Stomach (tissue), 9 donors: ENCODE measurements around the gene MGST1. TPM values are rescaled to one million over a fixed set of nuclear protein-coding genes. Genes with fewer than 3 reads are reported as not detected.
A peak's percentile ranks its signal among the peaks of the same experiment; 100 is the strongest.
"Not testable (repeated sequence)": the region's sequence is repeated elsewhere in the genome, so short reads cannot be mapped to it uniquely, and the experiment has no call there.

Experiments used
- DNase-seq, 2 donors: peaks; one replicate each; pipeline versions ENCODE4 v3.0.0 to v3.0.0-alpha.2; 2013 to 2019
- H3K27ac ChIP-seq, 5 donors: fragments of 200-600 bp in 4 of 5; sonication (generic) in 4 of 5; one replicate each; pipeline ENCODE4 v1.5.1; 2013 to 2019; ENCODE audit warnings: mild to moderate bottlenecking in 1 of 5, moderate library complexity in 1 of 5
- H3K27me3 ChIP-seq, 3 donors: fragments of 200-600 bp; sonication (generic); one replicate each; pipeline ENCODE4 v1.5.1; 2017 to 2019; ENCODE audit warnings: mixed run types in 1 of 3
- H3K36me3 ChIP-seq, 4 donors: fragments of 200-600 bp; sonication (generic); 1 replicate in 3 of 4; 2 replicates in 1 of 4; pipeline ENCODE4 v1.5.1; 2016 to 2019
- H3K4me1 ChIP-seq, 4 donors: fragments of 200-600 bp; sonication (generic); one replicate each; pipeline ENCODE4 v1.5.1; 2016 to 2019
- H3K4me3 ChIP-seq, 4 donors: fragments of 200-600 bp; sonication (generic) in 3 of 4; one replicate each; pipeline ENCODE4 v1.5.1; 2016 to 2019; ENCODE audit warnings: mild to moderate bottlenecking in 1 of 4
- H3K9me3 ChIP-seq, 4 donors: fragments of 200-600 bp; sonication (generic); one replicate each; pipeline ENCODE4 v1.5.1; 2016 to 2019
- EP300 ChIP-seq: sonication (generic); formaldehyde crosslinking; IDR thresholded peaks from one replicate; pipeline ENCODE4 v1.6.1; 2017; ENCODE audit warnings: antibody characterized with exemption
- POLR2A ChIP-seq, 4 donors: fragments of 450-650 bp; IDR thresholded peaks; one replicate each; pipeline ENCODE4 v1.6.1; 2016; ENCODE audit warnings: antibody characterized with exemption in 4 of 4, control low read depth in 2 of 4, mild to moderate bottlenecking in 1 of 4, moderate library complexity in 1 of 4
- POLR2AphosphoS5 ChIP-seq, 3 donors: sonication (generic); formaldehyde crosslinking; IDR thresholded peaks; one replicate each; pipeline ENCODE4 v1.6.1; 2016; ENCODE audit warnings: antibody characterized with exemption in 3 of 3
- WGBS, 5 donors: extraction: QIAGEN DNeasy Blood & Tissue Kit in 3 of 5; methylation state at CpG; one replicate each; pipeline versions ENCODE4 v1.1.5 to v1.1.7; 2013 to 2018; 5-methylcytosine and 5-hydroxymethylcytosine counted together
- intact Hi-C: fragments of 100-400 bp; cut with DNase I; formaldehyde crosslinking; loops from one replicate; pipeline ENCODE4 v1.15.1; 2023; ENCODE audit warnings: low total_unique reads
- polyA plus RNA-seq, 3 donors: library from polyadenylated mRNA; stranded (reverse); fragments of 200-250 nt; gene quantifications; one replicate each; pipeline ENCODE4 v1.2.3, GENCODE V29; 2013
- total RNA-seq, 5 donors: library from RNA; depleted of rRNA; stranded (reverse); fragments of >200 nt; gene quantifications; one replicate each; pipeline versions ENCODE4 v1.1.0 to v1.2.3, GENCODE V29; 2014 to 2016
- TF ChIP-seq, protein P1 (sequence below), 7 experiments: fragments of 450-650 bp in 4 of 7; fragments of 200-600 bp in 3 of 7; sonication (generic) in 3 of 7; IDR thresholded peaks; one replicate each; pipeline ENCODE4 v1.5.1; 2016 to 2019; ENCODE audit warnings: antibody characterized with exemption in 7 of 7, control low read depth in 2 of 7, mild to moderate bottlenecking in 1 of 7
- donor health status: healthy with polysubstance abuse.
- donor health status: Bipolar disorder and iron deficiency.
- donor health status: healthy.

Gene MGST1
- total and polyA plus RNA-seq, 8 donors: 54.7 to 171 (median 85.2) TPM

DNA sequence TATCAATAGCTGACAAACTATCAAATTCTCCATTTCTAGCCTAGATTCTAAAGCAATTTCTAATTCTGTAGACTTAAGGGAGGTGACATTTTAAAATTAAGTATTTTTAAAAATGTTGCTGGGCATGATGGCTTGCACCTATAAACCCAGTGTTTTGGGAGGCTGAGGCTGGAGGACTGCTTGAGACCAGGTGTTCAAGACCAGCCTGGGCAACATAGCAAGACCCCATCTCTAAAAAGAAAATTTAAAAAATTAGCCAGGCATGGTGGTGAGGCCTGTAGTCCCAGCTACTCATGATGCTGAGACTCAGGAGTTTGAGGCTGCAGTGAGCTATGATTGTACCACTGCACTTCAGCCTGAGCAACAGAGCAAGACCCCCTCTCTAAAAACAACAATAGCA, 15.1 kb downstream of the MGST1 start:
- no peaks in the 10 kb centered on the region for H3K4me1 ChIP-seq
- H3K9me3 ChIP-seq: no peaks in the 10 kb centered on the region
- no peaks in the 10 kb centered on the region for H3K27me3 ChIP-seq
- H3K27ac ChIP-seq: no peak overlapping the region
- H3K4me3 ChIP-seq: no peak overlapping the region
- TF ChIP-seq, protein P1, sequence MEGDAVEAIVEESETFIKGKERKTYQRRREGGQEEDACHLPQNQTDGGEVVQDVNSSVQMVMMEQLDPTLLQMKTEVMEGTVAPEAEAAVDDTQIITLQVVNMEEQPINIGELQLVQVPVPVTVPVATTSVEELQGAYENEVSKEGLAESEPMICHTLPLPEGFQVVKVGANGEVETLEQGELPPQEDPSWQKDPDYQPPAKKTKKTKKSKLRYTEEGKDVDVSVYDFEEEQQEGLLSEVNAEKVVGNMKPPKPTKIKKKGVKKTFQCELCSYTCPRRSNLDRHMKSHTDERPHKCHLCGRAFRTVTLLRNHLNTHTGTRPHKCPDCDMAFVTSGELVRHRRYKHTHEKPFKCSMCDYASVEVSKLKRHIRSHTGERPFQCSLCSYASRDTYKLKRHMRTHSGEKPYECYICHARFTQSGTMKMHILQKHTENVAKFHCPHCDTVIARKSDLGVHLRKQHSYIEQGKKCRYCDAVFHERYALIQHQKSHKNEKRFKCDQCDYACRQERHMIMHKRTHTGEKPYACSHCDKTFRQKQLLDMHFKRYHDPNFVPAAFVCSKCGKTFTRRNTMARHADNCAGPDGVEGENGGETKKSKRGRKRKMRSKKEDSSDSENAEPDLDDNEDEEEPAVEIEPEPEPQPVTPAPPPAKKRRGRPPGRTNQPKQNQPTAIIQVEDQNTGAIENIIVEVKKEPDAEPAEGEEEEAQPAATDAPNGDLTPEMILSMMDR (IDR thresholded peaks at IDR 0.05): no peak
- TF ChIP-seq POLR2AphosphoS5 (IDR thresholded peaks at IDR 0.05) (no peak), EP300 (no peak), POLR2A (IDR thresholded peaks at IDR 0.05) (no peak)
- H3K36me3 ChIP-seq: peaks cover 0 to 40% (median 1%) of the 10 kb centered on the region in 4 donors
- DNase-seq: no peak
- intact Hi-C loops: no loop called here

DNA sequence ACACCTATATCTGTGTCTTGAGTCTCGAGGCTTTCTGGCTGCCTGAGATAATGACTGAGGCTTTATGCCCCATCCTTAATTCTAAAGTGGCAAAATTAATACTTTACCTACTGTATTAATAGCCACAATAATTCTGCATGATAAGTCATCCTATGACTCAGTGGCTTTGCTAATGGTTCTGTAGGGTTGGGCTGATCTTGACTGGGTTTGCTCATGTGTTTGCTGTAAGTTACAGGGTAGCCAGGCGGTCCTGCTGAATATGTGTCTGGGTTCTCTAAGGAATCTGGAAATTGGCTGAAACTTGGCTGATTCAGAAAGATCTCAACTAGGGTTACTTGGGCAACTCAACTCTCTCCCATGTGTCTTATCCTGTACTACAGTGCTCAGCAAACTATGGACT, 21.7 kb downstream of the MGST1 start:
- Histone ChIP-seq H3K9me3 (no peaks in the 10 kb centered on the region), H3K4me1 (no peaks in the 10 kb centered on the region), H3K27me3 (no peaks in the 10 kb centered on the region), H3K4me3 (no peak overlapping the region), H3K36me3 (peaks cover 0 to 4% (median 0%) of the 10 kb centered on the region in 4 donors), H3K27ac (no peak overlapping the region)
- TF ChIP-seq POLR2AphosphoS5 (IDR thresholded peaks at IDR 0.05) (no peak), EP300 (no peak)
- TF ChIP-seq, protein P1 (IDR thresholded peaks at IDR 0.05): no peak
- intact Hi-C loops: no loop called here
- DNase-seq: no peak
- WGBS, 5 donors: 88 to 93% (median 89%) methylated on average over 2 of the region's 2 CpGs

DNA sequence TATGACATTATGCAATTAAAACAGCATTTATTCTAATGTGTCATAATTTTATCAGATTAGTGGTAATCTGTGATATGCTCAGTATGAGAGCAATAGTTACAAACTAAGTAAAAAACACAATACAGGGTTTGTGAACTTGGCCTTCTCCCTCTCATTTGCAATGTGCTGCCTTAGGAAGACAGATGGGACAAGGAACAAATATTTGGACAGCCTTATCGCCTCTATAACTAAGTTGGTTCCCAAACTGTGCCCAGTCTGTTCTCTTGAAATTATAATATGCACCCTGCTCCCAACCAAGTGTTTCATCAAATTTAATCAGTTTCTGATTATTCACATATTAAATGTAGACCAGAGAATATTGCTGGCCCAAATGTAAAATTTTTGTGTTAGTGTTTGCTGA, 22.7 kb downstream of the MGST1 start:
- H3K9me3 ChIP-seq: no peaks in the 10 kb centered on the region
- TF ChIP-seq POLR2A (IDR thresholded peaks at IDR 0.05) (no peak), EP300 (no peak), POLR2AphosphoS5 (IDR thresholded peaks at IDR 0.05) (no peak)
- TF ChIP-seq, protein P1 (IDR thresholded peaks at IDR 0.05): no peak
- H3K36me3 ChIP-seq: peaks cover 0 to 4% (median 0%) of the 10 kb centered on the region in 4 donors
- 31 to 74% (median 46%) methylated on average over 1 of the region's 1 CpG for WGBS, 5 donors
- H3K4me1 ChIP-seq: no peaks in the 10 kb centered on the region
- H3K27ac ChIP-seq: no peak overlapping the region
- no peaks in the 10 kb centered on the region for H3K27me3 ChIP-seq
- no peak overlapping the region for H3K4me3 ChIP-seq
- intact Hi-C loops: no loop called here
- no peak for DNase-seq

DNA sequence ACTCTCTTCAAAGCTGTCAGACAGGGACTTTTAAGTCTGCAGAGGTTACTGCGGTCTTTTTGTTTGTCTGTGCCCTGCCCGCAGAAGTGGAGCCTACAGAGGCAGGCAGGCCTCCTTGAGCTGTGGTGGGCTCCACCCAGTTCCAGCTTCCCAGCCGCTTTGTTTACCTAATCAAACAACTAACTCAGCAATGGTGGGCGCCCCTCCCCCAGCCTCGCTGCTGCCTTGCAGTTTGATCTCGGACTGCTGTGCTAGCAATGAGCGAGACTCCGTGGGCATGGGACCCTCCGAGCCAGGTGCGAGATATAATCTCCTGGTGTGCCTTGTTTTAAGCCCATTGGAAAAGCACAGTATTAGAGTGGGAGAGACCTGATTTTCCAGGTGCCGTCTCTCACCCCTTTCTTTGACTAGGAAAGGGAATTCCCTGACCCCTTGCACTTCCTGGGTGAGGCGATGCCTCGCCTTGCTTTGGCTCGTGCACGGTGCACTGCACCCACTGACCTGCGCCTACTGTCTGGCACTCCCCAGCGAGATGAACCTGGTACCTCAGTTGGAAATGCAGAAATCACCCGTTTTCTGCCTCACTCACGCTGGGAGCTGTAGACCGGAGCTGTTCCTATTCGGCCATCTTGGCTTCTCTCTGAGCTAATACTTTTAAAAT, 35.3 kb downstream of the MGST1 start:
- H3K27me3 ChIP-seq, H3K27ac ChIP-seq, intact Hi-C loops, H3K4me1 ChIP-seq, H3K36me3 ChIP-seq, H3K9me3 ChIP-seq: not testable (repeated sequence)
- H3K4me3 ChIP-seq: peak overlapping the region in 1 of 4 donors; percentile 33
- DNase-seq: peak in 1 of 2 donors; percentile 60
- 60 to 76% (median 73%) methylated on average over 20 to 21 of the region's 21 CpGs for WGBS, 5 donors

DNA sequence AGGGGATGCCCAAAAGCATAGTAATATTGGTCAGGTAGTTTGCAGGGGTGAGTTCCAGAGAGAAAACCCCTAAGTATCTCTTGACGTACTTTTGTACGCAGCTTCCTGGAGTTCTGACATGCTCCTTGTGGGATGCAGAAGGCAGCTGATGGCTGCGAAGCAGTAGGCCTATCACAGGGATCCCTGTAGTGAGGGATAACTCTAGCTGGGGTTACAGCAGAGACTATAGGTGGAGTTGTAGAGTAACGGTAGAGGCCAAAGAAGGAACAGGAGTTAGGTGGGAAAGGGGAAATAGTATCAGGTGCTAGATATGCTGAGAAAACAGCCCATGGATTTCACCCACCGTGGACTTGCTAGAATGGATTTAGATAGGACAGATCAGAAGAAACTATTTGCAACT, 37.3 kb downstream of the MGST1 start:
- TF ChIP-seq POLR2A (IDR thresholded peaks at IDR 0.05) (no peak), POLR2AphosphoS5 (IDR thresholded peaks at IDR 0.05) (no peak), EP300 (no peak)
- TF ChIP-seq, protein P1 (IDR thresholded peaks at IDR 0.05): no peak
- intact Hi-C loops: no loop called here
- Histone ChIP-seq H3K27ac (no peak overlapping the region), H3K9me3 (no peaks in the 10 kb centered on the region), H3K27me3 (no peaks in the 10 kb centered on the region), H3K36me3 (no peaks in the 10 kb centered on the region), H3K4me3 (no peak overlapping the region), H3K4me1 (peaks cover 0 to 7% (median 2%) of the 10 kb centered on the region in 4 donors)
- DNase-seq: no peak
- WGBS, 5 donors: 78 to 83% (median 81%) methylated on average over 5 of the region's 5 CpGs
